Stimulated activated CD4-positive, alpha-beta T cell treated with anti-CD3 and anti-CD28 coated beads, Interleukin-12 subunit alpha, Interleukin-12 subunit beta, amount 100 ng/mL, for 4 hours (primary cell): ENCODE measurements around the gene VEGFA.

Experiments used
- DNase-seq: peaks from one replicate; pipeline ENCODE4 v3.0.0-alpha.2; 2020

The VEGFA gene

GRCh38 chr6:43769526-43770371 is at the start of gene VEGFA:
VEGFA (plus strand) TSS chr6:43770211.
- peak; percentile 92 for DNase-seq

- DNase-seq, result no peak
Observed at GRCh38 chr6:43720999-43721398, 49.0 kb upstream of the VEGFA start.

GRCh38 chr6:43722920-43723545 is 47.0 kb upstream of the VEGFA start:
- DNase-seq, result no peak

GRCh38 chr6:43723737-43724295 is 46.2 kb upstream of the VEGFA start:
- DNase-seq, result peak; percentile 65

GRCh38 chr6:43724354-43724753 is 45.7 kb upstream of the VEGFA start:
- no peak for DNase-seq

GRCh38 chr6:43724914-43725642 is 44.9 kb upstream of the VEGFA start:
- peak; percentile 67 for DNase-seq

GRCh38 chr6:43725643-43726580 is 44.1 kb upstream of the VEGFA start:
- DNase-seq, result no peak

GRCh38 chr6:43727634-43728033 is 42.4 kb upstream of the VEGFA start:
- no peak for DNase-seq

- DNase-seq, result no peak
Observed at GRCh38 chr6:43728586-43728985, 41.4 kb upstream of the VEGFA start.

- DNase-seq, result no peak
Observed at GRCh38 chr6:43729537-43729936, 40.5 kb upstream of the VEGFA start.

GRCh38 chr6:43730634-43731033 is 39.4 kb upstream of the VEGFA start:
- no peak for DNase-seq

- DNase-seq, result no peak
Observed at GRCh38 chr6:43733471-43734293, 36.3 kb upstream of the VEGFA start.

GRCh38 chr6:43734294-43734665 is 35.7 kb upstream of the VEGFA start:
- no peak for DNase-seq

GRCh38 chr6:43735642-43736199 is 34.3 kb upstream of the VEGFA start:
- DNase-seq, result no peak

GRCh38 chr6:43736211-43736786 is 33.7 kb upstream of the VEGFA start:
- no peak for DNase-seq

GRCh38 chr6:43736844-43737243 is 33.2 kb upstream of the VEGFA start:
- DNase-seq, result no peak

GRCh38 chr6:43737272-43738081 is 32.5 kb upstream of the VEGFA start:
- DNase-seq, result no peak

GRCh38 chr6:43738267-43738676 is 31.7 kb upstream of the VEGFA start:
- DNase-seq, result no peak

GRCh38 chr6:43738877-43739641 is 31.0 kb upstream of the VEGFA start:
- DNase-seq, result no peak
